ENCODE measurements around the gene ADAMTS13. TPM values are rescaled to one million over a fixed set of nuclear protein-coding genes. Genes with fewer than 3 reads are reported as not detected.

The ADAMTS13 gene
- polyA plus RNA-seq, 3 donors from 2014 or later = 0.33 to 0.73 TPM; not detected in 1

- no peaks in the 10 kb centered on the region for H3K27me3 Mint-ChIP-seq (ENCODE audit: low read depth in 3 of 3)
- no peak overlapping the region for H3K4me3 Mint-ChIP-seq
- H3K4me1 Mint-ChIP-seq = no peaks in the 10 kb centered on the region
- no peak for DNase-seq
- H3K27ac Mint-ChIP-seq = no peak overlapping the region
- no peaks in the 10 kb centered on the region for H3K36me3 Mint-ChIP-seq
- no peaks in the 10 kb centered on the region for H3K9me3 Mint-ChIP-seq
Observed at GRCh38 chr9:133470427-133470924, 48.3 kb downstream of the ADAMTS13 start.

DNA sequence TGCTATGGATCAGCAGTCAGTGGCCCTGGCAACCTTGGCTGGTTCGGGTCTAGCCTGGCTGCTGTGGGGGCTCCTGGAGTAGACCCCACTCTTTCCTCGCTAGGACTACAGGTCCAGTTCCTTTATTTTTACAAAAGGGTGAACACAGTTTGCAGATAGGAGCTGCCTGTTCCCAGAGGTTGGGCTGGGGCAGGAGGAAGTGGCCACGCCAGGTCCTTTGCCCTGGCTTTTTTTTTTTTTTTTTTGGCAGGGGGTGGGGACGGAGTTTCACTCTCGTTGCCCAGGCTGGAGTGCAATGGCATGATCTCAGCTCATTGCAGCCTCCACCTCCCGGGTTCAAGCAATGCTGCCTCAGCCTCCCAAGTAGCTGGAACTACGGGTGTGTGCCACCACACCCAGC is 48.8 kb downstream of the ADAMTS13 start:
- Mint-ChIP-seq H3K9me3 (no peaks in the 10 kb centered on the region), H3K4me3 (no peak overlapping the region), H3K27me3 (ENCODE audit: low read depth in 3 of 3) (no peaks in the 10 kb centered on the region), H3K4me1 (no peaks in the 10 kb centered on the region), H3K27ac (no peak overlapping the region), H3K36me3 (no peaks in the 10 kb centered on the region)
- DNase-seq = no peak

GRCh38 chr9:133471551-133472276 is 49.5 kb downstream of the ADAMTS13 start:
- Mint-ChIP-seq H3K27ac (no peak overlapping the region), H3K9me3 (no peaks in the 10 kb centered on the region), H3K36me3 (no peaks in the 10 kb centered on the region), H3K4me1 (no peaks in the 10 kb centered on the region), H3K4me3 (no peak overlapping the region), H3K27me3 (ENCODE audit: low read depth in 3 of 3) (peaks cover 0 to 5% (median 0%) of the 10 kb centered on the region in 3 donors)
- no peak for DNase-seq

GRCh38 chr9:133472277-133472645 is 50.1 kb downstream of the ADAMTS13 start:
- Mint-ChIP-seq H3K4me3 (no peak overlapping the region), H3K27ac (no peak overlapping the region), H3K27me3 (ENCODE audit: low read depth in 3 of 3) (peaks cover 0 to 5% (median 0%) of the 10 kb centered on the region in 3 donors), H3K9me3 (no peaks in the 10 kb centered on the region), H3K36me3 (no peaks in the 10 kb centered on the region), H3K4me1 (no peaks in the 10 kb centered on the region)
- no peak for DNase-seq

- DNase-seq = no peak
- H3K36me3 Mint-ChIP-seq = no peaks in the 10 kb centered on the region
- H3K27me3 Mint-ChIP-seq (ENCODE audit: low read depth in 3 of 3) = peaks cover 0 to 5% (median 0%) of the 10 kb centered on the region in 3 donors
- H3K27ac Mint-ChIP-seq = no peak overlapping the region
- no peaks in the 10 kb centered on the region for H3K9me3 Mint-ChIP-seq
- no peak overlapping the region for H3K4me3 Mint-ChIP-seq
- peaks cover 0 to 1% of the 10 kb centered on the region in 2 donors for H3K4me1 Mint-ChIP-seq
Observed at GRCh38 chr9:133472753-133473378, 50.7 kb downstream of the ADAMTS13 start.

DNA sequence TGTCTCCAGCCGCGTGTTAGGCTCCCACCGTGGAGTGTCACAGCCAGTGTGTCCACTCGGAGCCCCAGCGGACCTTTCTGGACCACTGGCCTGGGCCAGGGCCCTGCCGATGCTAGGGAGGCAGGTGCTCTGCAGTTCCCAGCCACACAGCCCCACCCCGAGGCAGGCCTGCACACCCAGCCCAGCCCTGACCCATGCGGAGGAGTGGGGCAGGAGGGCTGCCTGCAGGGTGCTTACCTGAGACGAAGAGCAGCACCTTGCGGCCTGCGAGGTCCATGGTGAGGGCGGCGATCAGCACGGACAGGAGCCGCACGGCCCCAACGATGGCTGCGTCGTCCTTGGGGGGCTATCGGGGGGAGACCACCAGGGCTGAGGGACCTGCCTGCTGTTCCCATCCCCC is 51.6 kb downstream of the ADAMTS13 start:
- H3K36me3 Mint-ChIP-seq = no peaks in the 10 kb centered on the region
- no peaks in the 10 kb centered on the region for H3K9me3 Mint-ChIP-seq
- no peak for DNase-seq
- peaks cover 0 to 5% (median 0%) of the 10 kb centered on the region in 3 donors for H3K27me3 Mint-ChIP-seq (ENCODE audit: low read depth in 3 of 3)
- no peak overlapping the region for H3K4me3 Mint-ChIP-seq
- H3K4me1 Mint-ChIP-seq = peaks cover 0 to 1% of the 10 kb centered on the region in 2 donors
- no peak overlapping the region for H3K27ac Mint-ChIP-seq

DNA sequence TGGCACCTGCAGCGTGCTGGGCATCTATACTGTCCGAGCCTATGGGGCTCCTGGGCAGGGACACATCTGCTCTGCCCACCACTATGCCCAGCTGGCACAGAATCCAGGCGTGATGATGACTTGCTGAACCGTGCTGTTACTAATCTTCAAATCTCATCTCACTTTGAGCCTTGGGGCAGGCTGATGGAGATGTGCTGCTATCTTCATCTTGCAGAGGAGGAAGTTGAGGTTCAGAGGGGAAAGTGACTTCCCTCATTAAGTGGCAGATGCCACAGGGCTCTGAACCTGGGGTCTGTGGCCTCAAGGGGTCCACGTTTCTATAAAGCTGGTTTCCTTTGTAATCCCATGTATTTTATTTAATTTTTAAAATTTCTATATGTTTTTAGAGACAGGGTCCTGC is 52.0 kb downstream of the ADAMTS13 start:
- no peak overlapping the region for H3K4me3 Mint-ChIP-seq
- H3K27ac Mint-ChIP-seq = no peak overlapping the region
- H3K4me1 Mint-ChIP-seq = peaks cover under 1 to 1% of the 10 kb centered on the region in 2 donors
- H3K36me3 Mint-ChIP-seq = no peaks in the 10 kb centered on the region
- no peaks in the 10 kb centered on the region for H3K9me3 Mint-ChIP-seq
- H3K27me3 Mint-ChIP-seq (ENCODE audit: low read depth in 3 of 3) = peaks cover 0 to 5% (median 0%) of the 10 kb centered on the region in 3 donors
- DNase-seq = no peak

DNA sequence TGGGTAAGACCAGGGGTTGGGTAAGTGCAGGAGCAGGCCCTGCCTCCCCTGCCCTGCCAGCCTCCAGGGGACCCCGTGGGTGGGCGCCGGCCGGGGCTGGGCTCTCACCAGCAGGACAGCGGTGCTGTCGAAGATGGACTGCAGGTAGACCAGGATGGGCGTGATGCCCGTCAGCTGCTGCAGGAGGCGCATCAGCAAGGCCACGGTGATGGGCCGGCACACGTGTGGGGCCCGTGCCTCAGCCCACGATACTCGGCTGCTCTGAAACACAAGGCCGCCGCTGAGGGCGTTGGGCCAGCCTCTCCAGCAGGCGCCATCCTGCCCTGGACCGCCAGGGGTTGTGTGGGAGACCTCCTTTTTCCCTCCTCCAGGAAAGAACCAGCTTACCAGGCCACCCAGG is 52.7 kb downstream of the ADAMTS13 start:
- no peaks in the 10 kb centered on the region for H3K9me3 Mint-ChIP-seq
- no peak overlapping the region for H3K4me3 Mint-ChIP-seq
- peaks cover 0 to 5% (median 0%) of the 10 kb centered on the region in 3 donors for H3K27me3 Mint-ChIP-seq (ENCODE audit: low read depth in 3 of 3)
- H3K4me1 Mint-ChIP-seq = peaks cover 6 to 7% of the 10 kb centered on the region in 2 donors
- no peak overlapping the region for H3K27ac Mint-ChIP-seq
- DNase-seq = no peak
- H3K36me3 Mint-ChIP-seq = no peaks in the 10 kb centered on the region

DNA sequence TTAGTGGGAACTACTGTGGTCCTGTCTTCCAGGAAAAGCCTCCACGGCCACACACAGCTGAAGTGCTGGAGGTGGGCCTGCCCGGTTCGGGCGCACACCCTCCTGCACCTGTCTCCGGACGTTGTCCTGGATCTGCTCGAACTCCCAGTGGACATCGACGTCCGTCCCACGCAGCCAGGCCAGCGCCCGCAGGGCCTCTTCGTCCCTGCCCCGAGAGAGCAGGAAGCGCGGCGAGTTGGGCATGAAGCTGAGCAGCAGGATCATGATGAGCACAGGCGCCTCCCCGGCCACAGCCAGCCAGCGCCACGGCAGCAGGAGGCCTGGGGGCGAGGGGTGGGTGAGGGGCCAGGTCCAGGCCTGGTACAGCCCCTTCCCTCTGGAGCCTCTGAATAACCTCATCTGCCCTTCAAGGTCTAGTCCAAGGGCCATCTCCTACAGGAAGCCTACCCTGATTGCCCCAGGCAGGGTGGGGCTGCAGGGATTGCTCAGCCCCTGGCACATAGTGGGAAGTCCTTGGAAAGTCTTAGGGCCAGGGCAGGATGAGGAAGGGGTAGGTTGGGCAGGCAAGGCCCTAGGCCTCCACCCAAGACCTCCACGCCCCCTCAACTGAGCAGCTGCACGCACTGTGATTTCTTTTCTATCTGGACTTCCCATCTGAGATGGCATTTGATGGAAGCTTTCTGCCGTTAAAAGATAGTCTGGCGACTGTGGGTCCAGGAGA is 53.3 kb downstream of the ADAMTS13 start:
- no peak for DNase-seq
- H3K36me3 Mint-ChIP-seq = no peaks in the 10 kb centered on the region
- H3K27ac Mint-ChIP-seq = no peak overlapping the region
- no peaks in the 10 kb centered on the region for H3K9me3 Mint-ChIP-seq
- peaks cover 0 to 5% (median 2%) of the 10 kb centered on the region in 3 donors for H3K27me3 Mint-ChIP-seq (ENCODE audit: low read depth in 3 of 3)
- peaks cover 6 to 10% of the 10 kb centered on the region in 2 donors for H3K4me1 Mint-ChIP-seq
- no peak overlapping the region for H3K4me3 Mint-ChIP-seq

DNA sequence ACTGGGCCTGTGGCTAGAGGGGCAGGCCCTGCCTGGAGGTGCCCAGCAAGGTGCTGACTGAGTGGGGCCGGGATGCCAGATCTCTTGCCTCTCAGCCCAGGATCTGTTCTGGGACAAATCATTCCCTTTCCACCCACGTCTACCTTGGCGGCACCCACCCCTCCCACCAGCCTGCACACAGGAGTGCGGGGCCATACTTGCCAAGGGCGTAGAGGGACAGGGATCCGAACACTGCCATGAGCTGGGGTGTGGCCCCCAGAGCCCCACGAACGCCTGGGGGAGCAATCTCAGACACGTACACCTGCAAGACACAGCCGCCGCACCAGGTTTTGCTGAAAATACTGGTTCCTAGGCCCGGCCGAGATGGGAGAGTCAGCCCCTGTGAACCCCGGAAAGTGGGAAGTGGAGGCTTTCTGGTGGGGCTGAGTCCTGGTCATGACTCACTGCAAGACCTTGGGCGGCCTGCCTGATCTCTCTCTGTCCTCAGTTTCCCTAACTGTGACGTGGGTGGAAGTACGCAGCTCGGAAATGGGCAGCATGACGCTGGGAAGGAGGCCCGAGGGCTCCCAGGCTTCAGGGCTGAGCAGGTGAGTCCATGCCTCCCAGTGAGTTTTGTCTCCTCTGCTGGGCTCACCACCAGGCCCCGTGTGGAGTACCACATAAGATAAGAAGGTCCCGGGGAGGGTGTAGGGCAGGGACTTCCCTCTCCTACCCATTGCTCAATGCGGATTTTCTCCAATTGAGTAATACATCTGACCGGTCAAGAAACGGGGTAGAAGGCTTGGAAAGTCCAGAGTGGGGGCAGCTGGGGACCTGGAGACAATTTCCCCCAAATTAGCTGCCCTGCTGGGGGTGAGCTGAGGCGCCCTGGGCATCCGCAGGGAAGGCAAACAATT is 54.1 kb downstream of the ADAMTS13 start:
- Mint-ChIP-seq H3K36me3 (no peaks in the 10 kb centered on the region), H3K9me3 (no peaks in the 10 kb centered on the region), H3K4me3 (no peak overlapping the region), H3K4me1 (peaks cover 6 to 10% of the 10 kb centered on the region in 2 donors), H3K27me3 (ENCODE audit: low read depth in 3 of 3) (peaks cover 0 to 5% (median 2%) of the 10 kb centered on the region in 3 donors), H3K27ac (no peak overlapping the region)
- DNase-seq = no peak

DNA sequence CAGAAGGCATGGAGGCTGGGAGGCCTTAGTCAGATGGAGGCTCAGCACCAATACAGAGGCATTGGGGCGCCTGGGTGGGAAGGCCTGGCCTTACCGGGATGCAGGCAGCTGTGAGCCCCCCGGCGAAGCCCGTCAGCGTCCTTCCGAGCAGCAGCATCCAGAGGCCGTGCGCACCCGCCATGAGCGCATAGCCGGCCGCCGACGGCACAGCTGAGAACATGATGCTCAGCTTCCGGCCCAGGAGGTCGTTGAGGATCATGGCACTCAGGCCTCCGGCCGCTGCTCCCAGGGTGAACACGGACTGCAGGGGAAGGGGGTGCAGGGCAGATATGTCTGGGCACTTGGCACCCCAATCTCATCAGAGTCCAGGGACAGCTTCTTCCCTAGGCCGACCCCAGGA is 54.8 kb downstream of the ADAMTS13 start:
- Mint-ChIP-seq H3K27ac (no peak overlapping the region), H3K4me1 (peaks cover 6 to 10% of the 10 kb centered on the region in 2 donors), H3K4me3 (no peak overlapping the region), H3K9me3 (no peaks in the 10 kb centered on the region), H3K36me3 (no peaks in the 10 kb centered on the region), H3K27me3 (ENCODE audit: low read depth in 3 of 3) (peaks cover 0 to 5% (median 2%) of the 10 kb centered on the region in 3 donors)
- DNase-seq = no peak

GRCh38 chr9:133477461-133477860 is 55.3 kb downstream of the ADAMTS13 start:
- Mint-ChIP-seq H3K36me3 (no peaks in the 10 kb centered on the region), H3K27ac (peak overlapping the region in 3 of 6 donors; percentile 17 to 73 (median 56)), H3K4me3 (peak overlapping the region in 4 of 5 donors; percentile 18 to 69 (median 45)), H3K27me3 (ENCODE audit: low read depth in 3 of 3) (peaks cover 0 to 7% (median 2%) of the 10 kb centered on the region in 3 donors), H3K9me3 (no peaks in the 10 kb centered on the region), H3K4me1 (peaks cover 6 to 10% of the 10 kb centered on the region in 2 donors)
- no peak for DNase-seq
